H9 (cell line): ENCODE measurements around the gene JAKMIP1. TPM values are rescaled to one million over a fixed set of nuclear protein-coding genes. Genes with fewer than 3 reads are reported as not detected.

Source experiments
- DNase-seq: peaks from one replicate; pipeline ENCODE4 v3.0.0-alpha.2; 2017
- H2AFZ ChIP-seq: one replicate; pipeline ENCODE4 v1.6.1; 2013; ENCODE audit warnings: mild to moderate bottlenecking, low read length, control low read depth, moderate library complexity
- H2AK5ac ChIP-seq: 2 replicates; pipeline ENCODE4 v1.6.1; 2013; ENCODE audit warnings: low read length, control low read depth, mixed read lengths; ENCODE audit not compliant: insufficient read length
- H2BK120ac ChIP-seq: one replicate; pipeline ENCODE4 v1.6.1; 2013; ENCODE audit warnings: low read depth, mild to moderate bottlenecking, low read length, control low read depth, inconsistent platforms; ENCODE audit not compliant: poor library complexity, severe bottlenecking
- H2BK12ac ChIP-seq: 2 replicates; pipeline ENCODE4 v1.6.1; 2013; ENCODE audit warnings: low read length, control low read depth, mixed read lengths, low read depth; ENCODE audit not compliant: insufficient read length
- H2BK15ac ChIP-seq: 2 replicates; pipeline ENCODE4 v1.6.1; 2013; ENCODE audit warnings: low read depth, low read length, control low read depth
- H2BK20ac ChIP-seq: one replicate; pipeline ENCODE4 v1.6.1; 2013; ENCODE audit warnings: low read depth, mild to moderate bottlenecking, low read length, control low read depth, inconsistent platforms; ENCODE audit not compliant: poor library complexity, severe bottlenecking
- H2BK5ac ChIP-seq: 2 replicates; pipeline ENCODE4 v1.6.1; 2013; ENCODE audit warnings: low read length, control low read depth, mixed read lengths; ENCODE audit not compliant: insufficient read length
- H3K14ac ChIP-seq: 2 replicates; pipeline ENCODE4 v1.6.1; 2013; ENCODE audit warnings: low read length, control low read depth; ENCODE audit not compliant: insufficient read depth
- H3K18ac ChIP-seq: 2 replicates; pipeline ENCODE4 v1.6.1; 2013; ENCODE audit warnings: low read depth, mild to moderate bottlenecking, mixed read lengths, low read length, control low read depth; ENCODE audit not compliant: insufficient read length
- H3K23ac ChIP-seq: 2 replicates; pipeline ENCODE4 v1.6.1; 2013; ENCODE audit warnings: low read length, control low read depth, mixed read lengths, low read depth; ENCODE audit not compliant: insufficient read length
- H3K23me2 ChIP-seq: 2 replicates; pipeline ENCODE4 v1.6.1; 2013; ENCODE audit warnings: low read depth, mild to moderate bottlenecking, mixed read lengths, low read length, control low read depth; ENCODE audit not compliant: insufficient read length, poor library complexity, severe bottlenecking
- H3K27ac ChIP-seq: 2 replicates; pipeline ENCODE4 v1.5.1; 2013; ENCODE audit warnings: low read length, control low read depth, mixed read lengths, low read depth; ENCODE audit not compliant: insufficient read length
- H3K27me3 ChIP-seq: 2 replicates; pipeline ENCODE4 v1.6.1; 2013; ENCODE audit warnings: low read length, control low read depth, inconsistent platforms; ENCODE audit not compliant: insufficient read depth
- H3K4ac ChIP-seq: 2 replicates; pipeline ENCODE4 v1.6.1; 2013; ENCODE audit warnings: low read depth, mild to moderate bottlenecking, control low read depth, inconsistent platforms, low read length, moderate library complexity
- H3K4me1 ChIP-seq: 2 replicates; pipeline ENCODE4 v1.6.1; 2013; ENCODE audit warnings: low read length, control low read depth, inconsistent platforms; ENCODE audit not compliant: insufficient read depth
- H3K4me2 ChIP-seq: 2 replicates; pipeline ENCODE4 v1.6.1; 2013; ENCODE audit warnings: low read length, control low read depth, mixed read lengths; ENCODE audit not compliant: insufficient read length, insufficient read depth
- H3K56ac ChIP-seq: 2 replicates; pipeline ENCODE4 v1.6.1; 2013; ENCODE audit warnings: low read depth, mild to moderate bottlenecking, mixed read lengths, low read length, control low read depth; ENCODE audit not compliant: insufficient read length
- H3K79me1 ChIP-seq: 2 replicates; pipeline ENCODE4 v1.6.1; 2013; ENCODE audit warnings: low read depth, mild to moderate bottlenecking, moderate library complexity, low read length, control low read depth, inconsistent platforms; ENCODE audit not compliant: insufficient read depth, poor library complexity, severe bottlenecking
- H3K79me2 ChIP-seq: 2 replicates; pipeline ENCODE4 v1.6.1; 2013; ENCODE audit warnings: low read length, control low read depth, inconsistent platforms; ENCODE audit not compliant: insufficient read depth
- H3K9ac ChIP-seq: 2 replicates; pipeline ENCODE4 v1.6.1; 2013; ENCODE audit warnings: low read length, control low read depth, mixed read lengths; ENCODE audit not compliant: insufficient read length; ENCODE audit errors: extremely low read depth
- H3K9me3 ChIP-seq: one replicate; pipeline ENCODE4 v1.6.1; 2013; ENCODE audit warnings: low read depth, low read length, inconsistent platforms; ENCODE audit not compliant: control insufficient read depth
- H3T11ph ChIP-seq: one replicate; pipeline ENCODE4 v1.6.1; 2013; ENCODE audit warnings: mild to moderate bottlenecking, low read length, control low read depth, inconsistent platforms
- H4K20me1 ChIP-seq: one replicate; pipeline ENCODE4 v1.6.1; 2013; ENCODE audit not compliant: control insufficient read depth, insufficient read length, insufficient read depth
- H4K5ac ChIP-seq: 2 replicates; pipeline ENCODE4 v1.6.1; 2013; ENCODE audit warnings: low read depth, mild to moderate bottlenecking, mixed read lengths, low read length, control low read depth; ENCODE audit not compliant: insufficient read length
- H4K8ac ChIP-seq: replicated peaks from 2 replicates; pipeline ENCODE4 v1.6.1; 2013; ENCODE audit warnings: low read length, control low read depth, mixed read lengths, low read depth; ENCODE audit not compliant: insufficient read length
- H4K91ac ChIP-seq: 2 replicates; pipeline ENCODE4 v1.6.1; 2013; ENCODE audit warnings: low read depth, mild to moderate bottlenecking, moderate library complexity, mixed read lengths, low read length, control low read depth; ENCODE audit not compliant: insufficient read length
- H3K27ac Mint-ChIP-seq, 3 experiments: 2 replicates in 2 of 3; 3 replicates in 1 of 3; pipeline ENCODE4 v1.8.0; 2020 to 2021; ENCODE audit warnings: mixed read lengths in 3 of 3, mild to moderate bottlenecking in 1 of 3, moderate library complexity in 1 of 3
- H3K27me3 Mint-ChIP-seq: 2 replicates; pipeline ENCODE4 v1.8.0; 2021; ENCODE audit warnings: low read depth, mild to moderate bottlenecking, moderate library complexity, mixed read lengths
- H3K36me3 Mint-ChIP-seq, 3 experiments: 2 replicates in 2 of 3; 3 replicates in 1 of 3; pipeline ENCODE4 v1.8.0; 2020 to 2021; ENCODE audit warnings: low read depth in 3 of 3, mixed read lengths in 3 of 3; ENCODE audit not compliant: insufficient read depth in 1 of 3
- H3K4me1 Mint-ChIP-seq, 2 experiments: 2 replicates each; pipeline ENCODE4 v1.8.0; 2020; ENCODE audit warnings: mixed read lengths in 2 of 2
- H3K4me3 Mint-ChIP-seq, 2 experiments: 2 replicates in 1 of 2; 3 replicates in 1 of 2; pipeline ENCODE4 v1.8.0; 2020 to 2021; ENCODE audit warnings: mild to moderate bottlenecking in 2 of 2, mixed read lengths in 2 of 2, moderate library complexity in 1 of 2
- H3K9me3 Mint-ChIP-seq, 2 experiments: 2 replicates in 1 of 2; 3 replicates in 1 of 2; pipeline ENCODE4 v1.8.0; 2020; ENCODE audit warnings: mild to moderate bottlenecking in 2 of 2, mixed read lengths in 2 of 2, moderate library complexity in 1 of 2
- WGBS: extraction: QIAGEN DNeasy Blood & Tissue Kit; methylation state at CpG from one replicate; pipeline ENCODE4 v1.1.7; 2013; ENCODE audit warnings: missing lambda C conversion rate, low lambda C conversion rate, mixed read lengths; ENCODE audit not compliant: insufficient read length; ENCODE audit errors: extremely low coverage; 5-methylcytosine and 5-hydroxymethylcytosine counted together
- total RNA-seq: library from RNA; stranded (reverse); gene quantifications from 2 replicates; pipeline ENCODE4 v1.2.1, GENCODE V29; 2021
- TF ChIP-seq, protein P1 (sequence below): fragments of 200-600 bp; sonication (generic); conservative IDR thresholded peaks from 3 replicates; pipeline ENCODE4 v1.8.0; 2021; ENCODE audit warnings: antibody characterized with exemption, mild to moderate bottlenecking

Gene JAKMIP1
- total RNA-seq, 1 experiment from 2014 or later: 1.5 TPM

DNA sequence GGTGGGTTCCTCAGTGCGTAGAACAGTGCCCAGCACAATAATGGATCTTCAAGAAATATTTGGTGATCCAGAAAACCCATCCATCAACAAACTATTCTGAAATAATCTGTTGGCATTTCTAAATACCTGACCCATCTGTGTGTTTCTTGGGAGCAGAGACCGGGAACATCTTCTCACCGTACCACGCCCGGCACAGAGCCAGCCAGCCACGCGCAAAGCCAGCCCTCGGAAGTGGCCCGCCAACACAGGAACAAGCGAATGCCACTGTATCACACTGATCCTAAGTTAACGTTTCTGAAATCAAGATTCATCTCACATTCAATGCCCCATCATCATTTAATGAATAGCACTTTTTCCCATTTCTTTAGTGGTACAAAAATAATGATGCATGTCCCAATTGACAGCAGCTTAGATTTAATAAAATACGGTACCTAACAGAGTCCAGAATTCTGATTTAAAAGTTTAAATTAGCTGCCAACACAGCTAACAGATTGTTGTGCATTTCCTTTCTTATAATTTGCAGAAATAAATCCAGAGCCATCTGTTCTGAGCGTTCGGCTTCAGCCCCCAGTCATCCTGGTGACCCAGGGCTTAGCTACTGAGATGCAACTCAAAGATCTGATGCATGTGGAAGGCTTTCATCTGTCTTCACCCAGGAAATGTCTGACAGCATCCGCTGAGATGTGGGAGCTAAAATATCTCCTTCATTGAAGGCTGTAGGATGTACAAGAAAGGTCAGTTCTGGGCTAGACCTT lies 44.2 kb downstream of the JAKMIP1 start:
- H3K56ac ChIP-seq: no peak overlapping the region
- H2BK12ac ChIP-seq: no peak overlapping the region
- no peak for DNase-seq
- H3K27ac ChIP-seq: no peak overlapping the region
- no peak overlapping the region for H3K14ac ChIP-seq
- H3K4me2 ChIP-seq: no peak overlapping the region
- H2BK20ac ChIP-seq: no peak overlapping the region
- peaks cover 6% of the 10 kb centered on the region for H4K20me1 ChIP-seq
- whole genome bisulfite sequencing: no CpG with 5 or more reads among the region's 15 CpGs
- Mint-ChIP-seq H3K36me3 (0 out of 7 replicates have a peak, but pooled peaks cover 0 to under 1% (median 0%) of the 10 kb centered on the region in 3 experiments), H3K27ac (peak overlapping the region in 1 of 3 experiments; percentile 77; a peak in 2 of 7 replicates), H3K27me3 (peaks cover 6% of the 10 kb centered on the region), H3K4me3 (no peak overlapping the region), H3K4me1 (peaks cover 22 to 39% of the 10 kb centered on the region in 2 experiments), H3K9me3 (no peaks in the 10 kb centered on the region; a peak in 1 of 5 replicates)
- no peak overlapping the region for H2AK5ac ChIP-seq
- H2BK120ac ChIP-seq: no peak overlapping the region
- peaks cover 12% of the 10 kb centered on the region for H3K4me1 ChIP-seq
- H3T11ph ChIP-seq: no peak overlapping the region
- TF ChIP-seq, protein P1, sequence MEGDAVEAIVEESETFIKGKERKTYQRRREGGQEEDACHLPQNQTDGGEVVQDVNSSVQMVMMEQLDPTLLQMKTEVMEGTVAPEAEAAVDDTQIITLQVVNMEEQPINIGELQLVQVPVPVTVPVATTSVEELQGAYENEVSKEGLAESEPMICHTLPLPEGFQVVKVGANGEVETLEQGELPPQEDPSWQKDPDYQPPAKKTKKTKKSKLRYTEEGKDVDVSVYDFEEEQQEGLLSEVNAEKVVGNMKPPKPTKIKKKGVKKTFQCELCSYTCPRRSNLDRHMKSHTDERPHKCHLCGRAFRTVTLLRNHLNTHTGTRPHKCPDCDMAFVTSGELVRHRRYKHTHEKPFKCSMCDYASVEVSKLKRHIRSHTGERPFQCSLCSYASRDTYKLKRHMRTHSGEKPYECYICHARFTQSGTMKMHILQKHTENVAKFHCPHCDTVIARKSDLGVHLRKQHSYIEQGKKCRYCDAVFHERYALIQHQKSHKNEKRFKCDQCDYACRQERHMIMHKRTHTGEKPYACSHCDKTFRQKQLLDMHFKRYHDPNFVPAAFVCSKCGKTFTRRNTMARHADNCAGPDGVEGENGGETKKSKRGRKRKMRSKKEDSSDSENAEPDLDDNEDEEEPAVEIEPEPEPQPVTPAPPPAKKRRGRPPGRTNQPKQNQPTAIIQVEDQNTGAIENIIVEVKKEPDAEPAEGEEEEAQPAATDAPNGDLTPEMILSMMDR: no peak
- no peak overlapping the region for H3K18ac ChIP-seq
- no peaks in the 10 kb centered on the region for H3K9me3 ChIP-seq
- no peaks in the 10 kb centered on the region for H3K79me1 ChIP-seq
- peaks cover 2% of the 10 kb centered on the region for H3K23me2 ChIP-seq
- no peak overlapping the region for H4K8ac ChIP-seq
- H3K23ac ChIP-seq: no peak overlapping the region
- no peaks in the 10 kb centered on the region for H3K79me2 ChIP-seq
- H3K27me3 ChIP-seq: no peaks in the 10 kb centered on the region; the same call in 1 of the 2 replicates
- no peak overlapping the region for H2BK15ac ChIP-seq
- no peak overlapping the region for H4K91ac ChIP-seq
- H3K4ac ChIP-seq: no peak overlapping the region
- H2BK5ac ChIP-seq: no peak overlapping the region
- no peak overlapping the region for H3K9ac ChIP-seq
- no peak overlapping the region for H2AFZ ChIP-seq
- H4K5ac ChIP-seq: no peak overlapping the region
